Colonic mucosa (tissue), 4 donors: ENCODE measurements around the gene BGN. TPM values are rescaled to one million over a fixed set of nuclear protein-coding genes. Genes with fewer than 3 reads are reported as not detected.

Experiments used
- DNase-seq: peaks from one replicate; pipeline ENCODE4 v3.0.0-alpha.2; 2020
- H3K27ac ChIP-seq: fragments of 200-600 bp; one replicate; pipeline ENCODE4 v1.8.0; 2021
- H3K27me3 ChIP-seq: fragments of 200-600 bp; one replicate; pipeline ENCODE4 v1.8.0; 2021
- H3K36me3 ChIP-seq: fragments of 200-600 bp; one replicate; pipeline ENCODE4 v1.8.0; 2021
- H3K4me1 ChIP-seq: fragments of 200-600 bp; one replicate; pipeline ENCODE4 v1.8.0; 2021; ENCODE audit warnings: mild to moderate bottlenecking
- H3K4me3 ChIP-seq: fragments of 200-600 bp; one replicate; pipeline ENCODE4 v1.8.0; 2021
- H3K9ac ChIP-seq, 2 donors: one replicate each; pipeline ENCODE4 v1.7.0; 2013; ENCODE audit warnings: control low read depth in 2 of 2, low read depth in 2 of 2, low read length in 2 of 2
- H3K9me3 ChIP-seq: fragments of 200-600 bp; one replicate; pipeline ENCODE4 v1.8.0; 2021
- intact Hi-C: fragments of 100-400 bp; cut with DNase I; formaldehyde crosslinking; loops from one replicate; pipeline ENCODE4 v1.14.1; 2022
- total RNA-seq, 2 donors: library from RNA; stranded (reverse); fragmentation: NEBNext Ultra II Directional in 1 of 2; extraction: Animal tissue kit (Norgen Biotek cat#: 25700) in 1 of 2; gene quantifications; one replicate each; pipeline ENCODE4 v1.2.1, GENCODE V29; 2021
- TF ChIP-seq, protein P1 (sequence below): fragments of 200-600 bp; IDR thresholded peaks from one replicate; pipeline ENCODE4 v1.8.0; 2022; ENCODE audit warnings: antibody characterized with exemption, mild to moderate bottlenecking
- donor health status: healthy.
- donor health status: DM: no; HTN: no; CAD: no.
- donor health status: DM: no; HTN: no; CAD: no.

The BGN gene
- total RNA-seq, 2 donors from 2014 or later: 6.0 to 11.4 TPM

DNA sequence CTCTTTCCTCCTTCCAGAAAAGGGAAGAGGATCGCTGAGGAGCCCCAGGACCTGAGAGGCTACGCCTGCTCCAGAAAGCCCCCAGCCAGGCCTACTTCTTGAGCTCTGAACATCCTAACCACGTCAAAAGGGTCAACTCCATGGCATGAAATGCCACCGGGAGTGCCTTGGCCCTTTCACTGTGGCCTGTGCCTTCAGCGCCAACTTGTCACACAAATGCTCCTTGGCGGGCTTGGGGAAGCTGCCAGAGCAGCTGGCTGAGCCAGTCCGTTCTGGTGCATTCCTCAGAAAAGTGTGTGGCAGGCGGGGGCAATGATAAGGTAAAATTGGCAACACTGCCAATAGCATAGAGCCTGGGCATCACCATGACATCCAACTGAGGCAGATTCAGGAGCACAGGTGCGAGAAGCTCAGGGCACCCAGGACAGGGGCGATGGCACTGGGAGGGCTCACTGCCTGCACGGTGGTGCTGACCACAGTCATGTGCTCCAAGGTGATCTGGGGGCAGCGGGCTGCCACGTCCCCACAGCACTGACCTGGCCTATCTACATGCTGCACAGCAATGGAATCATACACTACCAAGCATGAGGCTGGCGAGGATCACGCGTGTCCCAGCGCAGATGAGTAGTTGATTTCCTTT lies 36.8 kb upstream of the BGN start:
- Histone ChIP-seq H3K4me1 (no peaks in the 10 kb centered on the region), H3K36me3 (no peaks in the 10 kb centered on the region), H3K27me3 (no peaks in the 10 kb centered on the region), H3K9me3 (no peaks in the 10 kb centered on the region), H3K4me3 (no peak overlapping the region), H3K27ac (no peak overlapping the region), H3K9ac (no peak overlapping the region)
- no peak for DNase-seq
- TF ChIP-seq, protein P1, sequence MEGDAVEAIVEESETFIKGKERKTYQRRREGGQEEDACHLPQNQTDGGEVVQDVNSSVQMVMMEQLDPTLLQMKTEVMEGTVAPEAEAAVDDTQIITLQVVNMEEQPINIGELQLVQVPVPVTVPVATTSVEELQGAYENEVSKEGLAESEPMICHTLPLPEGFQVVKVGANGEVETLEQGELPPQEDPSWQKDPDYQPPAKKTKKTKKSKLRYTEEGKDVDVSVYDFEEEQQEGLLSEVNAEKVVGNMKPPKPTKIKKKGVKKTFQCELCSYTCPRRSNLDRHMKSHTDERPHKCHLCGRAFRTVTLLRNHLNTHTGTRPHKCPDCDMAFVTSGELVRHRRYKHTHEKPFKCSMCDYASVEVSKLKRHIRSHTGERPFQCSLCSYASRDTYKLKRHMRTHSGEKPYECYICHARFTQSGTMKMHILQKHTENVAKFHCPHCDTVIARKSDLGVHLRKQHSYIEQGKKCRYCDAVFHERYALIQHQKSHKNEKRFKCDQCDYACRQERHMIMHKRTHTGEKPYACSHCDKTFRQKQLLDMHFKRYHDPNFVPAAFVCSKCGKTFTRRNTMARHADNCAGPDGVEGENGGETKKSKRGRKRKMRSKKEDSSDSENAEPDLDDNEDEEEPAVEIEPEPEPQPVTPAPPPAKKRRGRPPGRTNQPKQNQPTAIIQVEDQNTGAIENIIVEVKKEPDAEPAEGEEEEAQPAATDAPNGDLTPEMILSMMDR: no peak
- intact Hi-C loops: no loop called here

DNA sequence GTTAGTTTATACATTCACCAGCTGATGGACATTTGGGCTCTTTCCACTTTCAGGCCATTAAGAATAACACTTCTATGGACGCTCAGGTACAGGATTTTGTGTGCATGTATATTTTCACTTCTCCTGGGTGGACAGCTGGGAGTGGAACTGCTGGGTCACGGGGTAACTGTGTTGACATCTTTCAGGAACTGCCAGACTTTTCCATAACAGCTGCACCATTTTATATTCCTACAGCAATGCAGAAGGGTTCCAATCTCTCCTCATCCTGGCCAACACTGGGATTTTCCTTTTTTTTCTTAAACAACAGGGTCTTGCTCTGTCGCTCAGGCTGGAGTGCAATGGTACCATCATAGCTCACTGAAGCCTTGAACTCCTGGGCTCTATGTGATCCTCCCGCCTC lies 36.3 kb upstream of the BGN start:
- Histone ChIP-seq H3K9me3 (no peaks in the 10 kb centered on the region), H3K4me3 (no peak overlapping the region), H3K36me3 (no peaks in the 10 kb centered on the region), H3K9ac (no peak overlapping the region), H3K27ac (no peak overlapping the region), H3K4me1 (no peaks in the 10 kb centered on the region), H3K27me3 (no peaks in the 10 kb centered on the region)
- DNase-seq: no peak
- TF ChIP-seq, protein P1: no peak
- intact Hi-C loops: no loop called here

DNA sequence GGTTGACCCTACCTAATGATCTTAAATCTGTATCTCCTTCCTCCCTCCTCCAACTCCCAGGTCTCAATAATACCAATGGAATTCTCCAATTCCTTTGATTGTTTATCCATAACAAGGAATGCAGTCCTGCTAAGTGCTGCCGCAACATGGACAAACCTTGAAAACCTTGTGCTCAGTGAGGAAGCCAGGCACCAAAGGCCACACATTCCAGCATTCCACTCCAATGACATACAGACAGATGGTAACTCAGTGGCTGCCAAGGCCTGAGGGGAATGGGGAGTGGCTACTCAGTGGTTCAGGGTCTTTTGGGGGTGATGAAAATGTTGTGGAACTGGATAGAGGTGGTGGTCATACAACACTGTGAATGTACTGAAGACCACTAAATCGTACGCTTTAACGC lies 34.8 kb upstream of the BGN start:
- Histone ChIP-seq H3K9ac (no peak overlapping the region), H3K36me3 (no peaks in the 10 kb centered on the region), H3K27ac (no peak overlapping the region), H3K4me3 (no peak overlapping the region), H3K27me3 (no peaks in the 10 kb centered on the region), H3K4me1 (no peaks in the 10 kb centered on the region), H3K9me3 (no peaks in the 10 kb centered on the region)
- TF ChIP-seq, protein P1: no peak
- intact Hi-C loops: no loop called here
- no peak for DNase-seq

DNA sequence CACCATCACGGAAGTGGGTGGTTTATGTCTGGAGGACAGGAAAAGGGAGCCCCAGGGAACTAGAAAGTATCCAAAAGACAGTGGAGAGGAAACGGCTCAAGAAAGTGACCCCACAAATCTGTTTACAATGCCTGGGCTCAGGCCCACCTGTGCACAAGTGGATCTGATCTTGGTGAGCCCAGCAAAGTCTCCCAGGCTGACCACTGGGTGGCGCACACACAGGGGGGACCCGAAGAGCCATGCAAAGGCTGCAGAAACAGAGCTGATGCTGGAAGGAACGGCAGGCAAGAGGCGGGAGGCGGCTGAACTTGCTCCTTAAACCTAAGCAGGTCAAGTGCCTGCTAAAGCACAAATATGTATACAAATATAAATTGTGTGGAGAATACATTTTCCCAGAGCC lies 34.0 kb upstream of the BGN start:
- Histone ChIP-seq H3K36me3 (no peaks in the 10 kb centered on the region), H3K9ac (no peak overlapping the region), H3K27me3 (no peaks in the 10 kb centered on the region), H3K4me1 (no peaks in the 10 kb centered on the region), H3K27ac (no peak overlapping the region), H3K9me3 (no peaks in the 10 kb centered on the region), H3K4me3 (no peak overlapping the region)
- intact Hi-C loops: no loop called here
- DNase-seq: peak; percentile 40
- TF ChIP-seq, protein P1: peak; percentile 43

DNA sequence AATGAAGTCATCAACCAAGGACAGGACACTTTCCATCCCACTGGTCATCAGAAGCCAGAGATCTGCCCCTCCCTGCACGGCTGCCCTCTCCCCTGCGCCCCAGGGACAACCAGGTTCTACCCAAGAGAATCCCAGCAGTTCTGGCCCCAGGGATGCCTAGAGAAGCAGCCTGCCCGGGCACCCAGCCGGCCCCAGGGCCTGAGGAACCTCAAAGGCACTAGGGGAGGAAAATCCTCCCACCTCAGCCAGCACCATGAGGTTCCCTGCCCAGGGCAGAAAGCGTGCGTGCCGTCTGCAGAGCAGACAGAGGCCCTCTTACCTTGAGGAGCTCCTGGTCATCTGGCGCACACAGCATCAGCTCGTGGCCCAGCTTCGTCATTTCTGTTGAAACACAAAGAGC lies 32.5 kb upstream of the BGN start:
- Histone ChIP-seq H3K9me3 (no peaks in the 10 kb centered on the region), H3K4me1 (no peaks in the 10 kb centered on the region), H3K36me3 (no peaks in the 10 kb centered on the region), H3K27ac (no peak overlapping the region), H3K4me3 (no peak overlapping the region), H3K9ac (no peak overlapping the region), H3K27me3 (no peaks in the 10 kb centered on the region)
- no peak for DNase-seq
- TF ChIP-seq, protein P1: no peak
- intact Hi-C loops: no loop called here
